A673 (cell line): ENCODE data around the gene CCDC88C. TPM values are rescaled to one million over a fixed set of nuclear protein-coding genes. Genes with fewer than 3 reads are reported as not detected.

ENCODE experiments used
- BruUV-seq: library from RNA; stranded (reverse); fragments of 400-500 nt; replicated peaks from 2 replicates; lab custom pipeline; 2021; lab: Mats Ljungman, UMichigan
- CTCF ChIA-PET: fragments of 300-600 bp; sonication (Branson Sonifier 250); formaldehyde crosslinking; loops from one replicate; lab custom pipeline; 2022; ENCODE audit warnings: antibody characterized with exemption; lab: Charles Lee
- POLR2A ChIA-PET: fragments of 300-600 bp; sonication (Branson Sonifier 250); formaldehyde crosslinking; loops from one replicate; lab custom pipeline; 2022; ENCODE audit warnings: antibody characterized with exemption; ENCODE audit not compliant: low non-redundant PET; lab: Charles Lee
- DNase-seq: peaks from one replicate; pipeline ENCODE4 v3.0.0-alpha.2; 2015; ENCODE audit warnings: low spot score
- H3K27ac ChIP-seq: fragments of 200-600 bp; sonication (generic); 2 replicates; pipeline ENCODE4 v1.5.1; 2016; ENCODE audit warnings: mixed run types, low read depth, mild to moderate bottlenecking, mixed read lengths, antibody characterized with exemption, low read length; ENCODE audit not compliant: poor library complexity, severe bottlenecking
- H3K27me3 ChIP-seq: fragments of 200-600 bp; sonication (generic); replicated peaks from 2 replicates; pipeline ENCODE4 v1.6.1; 2017; ENCODE audit warnings: mixed run types, low read depth, mild to moderate bottlenecking, mixed read lengths, antibody characterized with exemption, low read length; ENCODE audit not compliant: insufficient read depth, poor library complexity
- H3K36me3 ChIP-seq: fragments of 200-600 bp; sonication (generic); 2 replicates; pipeline ENCODE4 v1.6.1; 2016; ENCODE audit warnings: mixed run types, mild to moderate bottlenecking, mixed read lengths, antibody characterized with exemption, low read length; ENCODE audit not compliant: insufficient read depth, poor library complexity, severe bottlenecking
- H3K4me1 ChIP-seq: fragments of 200-600 bp; sonication (generic); 2 replicates; pipeline ENCODE4 v1.6.1; 2017; ENCODE audit warnings: mixed run types, mild to moderate bottlenecking, mixed read lengths, antibody characterized with exemption, low read length; ENCODE audit not compliant: insufficient read depth, poor library complexity, severe bottlenecking
- H3K4me3 ChIP-seq: fragments of 200-600 bp; sonication (generic); 2 replicates; pipeline ENCODE4 v1.5.1; 2016; ENCODE audit warnings: low read depth, mixed run types, mild to moderate bottlenecking, mixed read lengths, low read length; ENCODE audit not compliant: poor library complexity, severe bottlenecking
- H3K9me3 ChIP-seq: fragments of 200-600 bp; sonication (generic); 2 replicates; pipeline ENCODE4 v1.6.1; 2016; ENCODE audit warnings: mixed run types, low read depth, mild to moderate bottlenecking, mixed read lengths, antibody characterized with exemption, low read length; ENCODE audit not compliant: poor library complexity, severe bottlenecking
- CTCF ChIP-seq: fragments of 300-800, 200-600 bp; sonication (generic); conservative IDR thresholded peaks from 2 replicates; pipeline ENCODE4 v1.5.1; 2017; ENCODE audit warnings: low read depth, mild to moderate bottlenecking, antibody characterized with exemption, low read length, moderate library complexity, mixed read lengths
- EZH2 ChIP-seq: fragments of 200-600 bp; sonication (generic); IDR thresholded peaks from 2 replicates; pipeline ENCODE4 v1.6.1; 2017; ENCODE audit warnings: borderline replicate concordance, low read depth, mild to moderate bottlenecking, mixed read lengths, antibody characterized with exemption, low read length; ENCODE audit not compliant: poor library complexity, severe bottlenecking
- intact Hi-C: fragments of 100-400 bp; cut with micrococcal nuclease; formaldehyde crosslinking; loops from one replicate; pipeline ENCODE4 v1.10.0; 2022; ENCODE audit not compliant: unreplicated experiment
- total RNA-seq: library from RNA; stranded (reverse); gene quantifications from 2 replicates; pipeline ENCODE4 v1.2.3, GENCODE V29; 2021

The CCDC88C gene
- total RNA-seq, 1 experiment from 2014 or later = 49.1 TPM

- POLR2A ChIA-PET = no interaction called here
- intact Hi-C loops = no loop called here
- CTCF ChIA-PET = no interaction called here
- BruUV-seq = no TSS peak
- no peak for DNase-seq
- no peaks in the 10 kb centered on the region for H3K9me3 ChIP-seq
- TF ChIP-seq EZH2 (no peak), CTCF (no peak)
- H3K36me3 ChIP-seq = peaks cover 8% of the 10 kb centered on the region
- peaks cover 5% of the 10 kb centered on the region for H3K4me1 ChIP-seq
- H3K4me3 ChIP-seq = no peak overlapping the region
- no peak overlapping the region for H3K27ac ChIP-seq
- H3K27me3 ChIP-seq = no peaks in the 10 kb centered on the region
Measured at GRCh38 chr14:91405241-91405721, 12.3 kb downstream of the CCDC88C start.

GRCh38 chr14:91402771-91403600 lies 14.6 kb downstream of the CCDC88C start:
- Histone ChIP-seq H3K4me1 (no peaks in the 10 kb centered on the region), H3K9me3 (no peaks in the 10 kb centered on the region), H3K36me3 (peaks cover under 1% of the 10 kb centered on the region), H3K4me3 (no peak overlapping the region), H3K27ac (no peak overlapping the region), H3K27me3 (no peaks in the 10 kb centered on the region)
- TF ChIP-seq CTCF (no peak), EZH2 (no peak)
- BruUV-seq = no TSS peak
- CTCF ChIA-PET = no interaction called here
- POLR2A ChIA-PET = interaction anchor here (0.9 kb wide), 1 partner anchor 13 kb away, joined by 3 read pairs; no protein-coding TSS in a partner anchor
- DNase-seq = no peak
- intact Hi-C loops = no loop called here

- intact Hi-C loops = no loop called here
- no peak for DNase-seq
- Histone ChIP-seq H3K27ac (no peak overlapping the region), H3K4me3 (no peak overlapping the region), H3K9me3 (no peaks in the 10 kb centered on the region), H3K36me3 (no peaks in the 10 kb centered on the region), H3K4me1 (peaks cover 3% of the 10 kb centered on the region), H3K27me3 (no peaks in the 10 kb centered on the region)
- TF ChIP-seq CTCF (no peak), EZH2 (no peak)
- BruUV-seq = no TSS peak
- ChIA-PET POLR2A (no interaction called here), CTCF (no interaction called here)
Measured at GRCh38 chr14:91402348-91402747, 15.3 kb downstream of the CCDC88C start.
